Panc1 (cell line): Measurements from ENCODE around the gene PLEKHO1.

Experiments used
- CTCF ChIP-seq: fragments of 450-650 bp; IDR thresholded peaks from 2 replicates; pipeline ENCODE4 v1.5.1; 2017; ENCODE audit warnings: mild to moderate bottlenecking
- POLR2AphosphoS5 ChIP-seq: IDR thresholded peaks from 2 replicates; pipeline ENCODE4 v1.6.1; 2012; ENCODE audit warnings: mild to moderate bottlenecking, low read depth, low read length, moderate library complexity
- REST ChIP-seq, 2 experiments: IDR thresholded peaks; 2 replicates each; pipeline ENCODE4 v1.6.1; 2011 to 2012; ENCODE audit warnings: low read depth in 2 of 2, control low read depth in 1 of 2, low read length in 1 of 2, mild to moderate bottlenecking in 1 of 2, moderate library complexity in 1 of 2; ENCODE audit not compliant: insufficient read depth in 1 of 2
- SIN3A ChIP-seq: IDR thresholded peaks from 2 replicates; pipeline ENCODE4 v1.6.1; 2012; ENCODE audit warnings: low read depth, mild to moderate bottlenecking, low read length, moderate library complexity, borderline replicate concordance; ENCODE audit not compliant: insufficient read depth
- TCF7L2 ChIP-seq: IDR thresholded peaks from 2 replicates; pipeline ENCODE4 v1.6.1; 2011; ENCODE audit warnings: mild to moderate bottlenecking, low read depth, low read length, inconsistent platforms

GRCh38 chr1:150187560-150187931 lies 37.8 kb downstream of the PLEKHO1 start:
- TF ChIP-seq POLR2AphosphoS5 (no peak), CTCF (no peak; the same call in 1 of the 2 replicates), REST (IDR thresholded peaks at IDR 0.05; ENCODE audit: insufficient read depth in 1 of 2, low read depth in 2 of 2, low read length in 1 of 2) (no peak), SIN3A (no peak), TCF7L2 (no peak)
